ENCODE data around the gene REG4. TPM values are rescaled to one million over a fixed set of nuclear protein-coding genes. Genes with fewer than 3 reads are reported as not detected.
A peak's percentile ranks its signal among the peaks of the same experiment; 100 is the strongest.
"Not testable (repeated sequence)": the region's sequence is repeated elsewhere in the genome, so short reads cannot be mapped to it uniquely, and the experiment has no call there.

REG4 gene
- total RNA-seq, 1 experiment from 2014 or later, result 0.17 TPM

DNA sequence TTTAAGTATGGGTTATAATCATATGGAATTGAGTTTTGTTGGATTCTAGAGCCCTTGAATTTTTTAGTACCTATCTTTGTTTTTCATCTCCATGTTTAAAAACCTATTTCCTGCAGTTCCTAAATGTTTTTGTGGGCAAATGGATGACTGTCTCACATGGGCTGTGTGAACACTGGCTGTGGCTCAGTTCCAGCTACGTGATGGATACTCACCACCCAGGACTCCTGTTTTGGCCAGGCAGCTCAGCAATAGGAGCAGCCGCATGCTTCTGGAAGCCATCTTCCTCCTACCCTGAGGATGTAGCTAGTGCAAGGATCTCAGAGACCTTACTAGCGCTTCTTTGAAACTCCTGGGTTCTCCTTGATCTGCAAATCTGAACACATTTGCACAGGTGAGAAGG is 2.8 kb downstream of the REG4 start:
- DNase-seq (ENCODE audit: low read depth), result peak; percentile 70

DNA sequence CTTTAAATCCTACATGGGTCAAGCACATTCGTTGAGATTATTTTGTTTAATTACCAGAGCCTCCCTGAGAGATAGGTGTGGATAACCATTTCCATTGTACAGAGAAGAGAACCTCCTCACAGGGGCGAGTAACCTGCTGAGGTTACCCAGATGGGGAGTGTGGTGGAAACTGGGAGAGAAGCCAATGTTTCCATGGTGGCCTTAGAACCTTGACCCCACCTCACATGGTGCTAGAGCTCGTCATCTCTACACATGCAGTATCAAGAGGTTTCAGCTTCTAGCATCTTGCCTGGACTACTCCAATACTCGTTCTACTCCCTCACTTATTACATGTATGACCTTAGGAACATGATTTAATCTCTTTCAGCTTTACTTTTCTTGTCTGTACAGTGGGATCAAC is 4.8 kb downstream of the REG4 start:
- no peak for DNase-seq (ENCODE audit: low read depth)

DNA sequence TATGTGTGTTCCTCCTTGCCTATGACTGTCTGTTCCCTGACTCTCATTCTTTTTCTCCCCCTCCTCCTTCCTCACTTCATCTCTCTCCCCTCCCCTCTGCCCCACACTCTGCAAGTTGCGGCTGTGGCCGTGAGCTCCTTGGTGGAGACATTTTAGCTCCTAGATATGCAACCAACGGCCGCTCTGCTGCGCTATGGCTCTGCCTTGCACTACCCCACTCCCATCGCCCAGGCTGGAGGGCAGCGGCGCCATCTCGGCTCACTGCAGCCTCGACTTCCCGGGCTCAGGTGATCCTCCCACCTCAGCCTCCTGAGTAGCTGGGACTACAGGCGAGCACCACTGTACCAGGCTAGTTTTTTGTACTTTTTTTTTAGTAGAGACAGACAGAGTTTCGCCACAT is 5.5 kb downstream of the REG4 start:
- DNase-seq (ENCODE audit: low read depth), result no peak

DNA sequence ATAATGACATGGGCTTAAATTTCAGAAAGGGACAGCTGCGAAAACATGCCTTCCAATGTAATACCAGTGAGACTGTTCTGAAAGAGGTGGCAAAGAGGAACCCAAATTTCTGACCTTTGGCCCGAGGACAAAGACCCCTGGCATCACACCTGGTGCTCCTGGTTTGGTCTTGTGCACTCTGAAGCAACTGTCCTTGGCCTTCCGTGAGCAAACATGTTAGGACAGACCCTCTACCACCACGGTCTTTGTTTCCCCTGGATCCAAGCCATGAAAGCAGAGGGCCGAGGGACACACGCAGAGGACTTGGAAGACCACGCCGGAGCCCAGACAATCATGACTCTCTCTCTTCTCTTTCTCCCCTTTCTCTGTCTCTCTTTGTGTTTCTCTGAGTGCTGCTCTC is 6.0 kb downstream of the REG4 start:
- DNase-seq (ENCODE audit: low read depth), result no peak

DNA sequence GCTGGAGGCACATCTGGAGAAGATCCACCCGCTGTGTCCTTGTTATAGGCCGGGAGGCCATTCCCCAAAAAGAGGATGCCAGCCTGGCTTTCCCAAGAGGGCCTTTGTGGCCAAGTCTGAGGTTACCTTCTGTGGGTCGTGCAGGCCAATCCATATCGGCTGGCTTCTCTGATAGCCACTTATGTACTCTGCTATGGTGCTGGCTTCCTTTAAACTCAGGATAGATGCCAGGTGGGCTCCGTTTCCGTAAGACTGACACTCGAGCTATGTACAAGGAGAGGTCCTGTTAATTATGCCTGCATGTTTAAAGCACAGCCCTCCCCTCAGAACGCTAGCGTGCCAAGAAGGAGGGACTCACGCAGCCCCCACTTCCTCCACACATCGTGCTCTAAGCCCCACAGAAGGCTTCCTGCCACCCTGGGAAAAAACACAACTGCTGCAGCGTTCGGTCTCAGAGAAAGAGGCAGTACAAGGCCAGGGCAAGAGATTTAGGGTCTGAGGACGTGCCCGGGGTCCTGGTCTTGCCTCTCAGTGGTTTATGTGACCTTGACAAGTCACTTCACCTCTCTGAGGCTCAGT is 11.6 kb downstream of the REG4 start:
- DNase-seq (ENCODE audit: low read depth), result no peak

DNA sequence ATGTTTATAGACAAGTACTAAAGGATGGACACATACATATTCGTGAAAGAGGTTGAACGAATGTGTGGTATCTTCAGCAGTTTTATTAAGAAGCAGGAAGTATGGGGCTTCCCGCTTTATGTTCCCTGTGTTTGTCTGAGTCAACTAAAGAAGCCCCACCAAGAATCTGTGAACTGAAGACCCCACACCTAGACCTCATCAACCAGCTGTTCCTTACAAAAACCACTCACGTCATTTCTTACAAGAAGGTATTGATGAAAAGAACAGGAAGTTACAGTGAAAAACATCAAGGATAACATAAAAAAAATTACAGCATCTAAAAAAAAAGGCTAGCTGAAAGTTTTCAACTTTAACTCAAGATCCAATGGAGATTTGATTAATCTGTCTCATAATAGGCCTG is 12.3 kb downstream of the REG4 start:
- DNase-seq (ENCODE audit: low read depth), result no peak

DNA sequence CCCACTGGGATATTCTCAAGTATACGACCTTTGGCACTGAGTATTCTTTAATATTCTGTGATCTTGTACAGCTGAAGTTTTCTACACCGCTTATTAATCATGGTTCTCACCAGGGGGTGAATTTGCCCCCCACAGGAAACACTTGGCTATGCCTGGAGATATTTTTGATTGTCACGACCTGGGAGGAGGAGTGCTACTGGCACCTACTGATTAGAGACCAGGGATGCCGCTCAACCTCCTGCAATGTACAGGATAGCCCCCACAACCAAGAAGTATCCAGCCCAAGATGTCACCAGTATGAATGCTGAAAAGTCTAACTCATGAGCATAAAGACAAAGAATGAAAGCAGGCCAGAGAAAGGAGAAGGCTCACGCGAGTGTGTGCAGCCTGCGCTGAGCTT is 13.7 kb downstream of the REG4 start:
- no peak for DNase-seq (ENCODE audit: low read depth)

DNA sequence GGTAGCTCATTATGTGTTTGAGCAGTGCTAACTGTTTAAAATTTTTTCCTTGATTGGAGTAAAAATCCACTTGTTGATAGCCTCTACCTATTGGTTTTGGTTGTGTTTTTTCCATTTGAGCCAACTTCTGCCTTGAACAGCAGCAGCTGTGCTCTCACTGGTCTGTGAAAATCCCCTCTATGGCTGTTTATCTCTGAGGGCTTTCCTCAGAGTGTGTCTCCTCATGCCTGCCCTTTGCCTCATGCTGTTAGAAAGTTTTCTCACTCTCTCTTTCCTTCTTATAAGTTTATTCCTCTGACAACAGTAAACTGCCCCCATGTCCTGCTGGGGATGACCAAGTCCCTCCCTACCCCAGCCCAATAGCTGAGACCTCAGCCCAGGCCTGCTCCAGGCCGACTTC is 14.1 kb downstream of the REG4 start:
- DNase-seq (ENCODE audit: low read depth), result no peak

DNA sequence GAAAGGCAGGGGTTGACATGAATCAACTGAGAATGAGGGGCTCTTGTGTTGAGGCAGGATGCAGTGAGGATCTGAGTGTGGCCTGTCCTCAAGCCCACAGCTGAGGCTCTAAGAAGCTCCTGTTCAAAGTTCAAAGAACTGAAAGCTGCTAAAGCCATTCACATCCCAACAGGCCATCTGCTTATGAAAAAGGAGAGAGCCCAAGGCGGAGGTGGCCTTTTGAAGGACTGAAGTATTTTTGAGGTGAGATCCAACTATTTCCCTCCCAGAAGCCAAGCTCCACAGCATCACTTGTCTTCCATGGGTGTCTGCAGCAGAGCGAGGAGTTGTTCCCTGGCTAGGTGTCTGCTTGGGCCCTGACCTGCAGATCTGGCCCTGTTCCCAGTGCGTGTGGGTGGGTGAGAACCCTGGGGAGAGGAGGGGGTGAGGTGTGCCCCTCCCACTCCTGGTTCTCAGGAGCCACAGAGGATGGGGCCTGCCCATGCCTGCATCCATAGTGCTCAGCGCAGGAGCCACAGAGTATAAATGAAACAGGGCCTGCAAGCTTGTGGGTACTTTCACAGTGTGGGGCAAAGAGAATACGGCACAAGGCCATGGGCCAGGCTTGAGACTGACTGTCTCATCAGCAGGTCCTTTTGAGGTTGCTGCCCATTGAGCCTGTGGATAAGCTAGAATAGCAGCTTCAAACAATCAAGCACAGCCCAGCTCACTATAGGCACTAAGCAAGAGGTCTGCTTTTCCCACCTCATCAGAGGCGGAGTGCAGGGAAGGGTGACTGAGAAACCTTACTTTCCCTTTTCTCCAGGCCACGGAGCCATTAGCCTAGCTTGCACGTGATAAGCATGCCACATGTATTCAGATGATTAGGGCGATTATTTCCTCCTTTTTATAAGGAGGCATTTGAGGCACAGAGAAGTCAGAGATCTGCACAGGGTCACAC is 15.7 kb downstream of the REG4 start:
- DNase-seq (ENCODE audit: low read depth), result no peak

DNA sequence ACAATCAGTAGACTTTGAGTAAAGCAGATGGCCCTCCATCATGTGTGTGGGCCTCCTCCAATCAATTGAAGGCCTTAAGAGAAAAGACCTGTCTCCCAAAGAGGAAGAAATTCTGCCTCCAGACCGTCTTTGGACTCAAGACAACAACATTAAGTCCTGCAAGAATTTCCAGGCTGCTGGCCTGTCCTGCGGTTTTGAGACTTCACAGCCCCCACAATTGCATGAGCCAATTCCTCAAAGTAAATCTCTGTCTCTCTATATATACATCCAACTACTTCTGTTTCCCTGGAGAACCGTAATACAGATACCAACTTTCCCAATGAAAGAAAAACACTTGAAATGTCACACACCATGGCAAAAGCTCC is 16.4 kb downstream of the REG4 start:
- DNase-seq (ENCODE audit: low read depth), result no peak

DNA sequence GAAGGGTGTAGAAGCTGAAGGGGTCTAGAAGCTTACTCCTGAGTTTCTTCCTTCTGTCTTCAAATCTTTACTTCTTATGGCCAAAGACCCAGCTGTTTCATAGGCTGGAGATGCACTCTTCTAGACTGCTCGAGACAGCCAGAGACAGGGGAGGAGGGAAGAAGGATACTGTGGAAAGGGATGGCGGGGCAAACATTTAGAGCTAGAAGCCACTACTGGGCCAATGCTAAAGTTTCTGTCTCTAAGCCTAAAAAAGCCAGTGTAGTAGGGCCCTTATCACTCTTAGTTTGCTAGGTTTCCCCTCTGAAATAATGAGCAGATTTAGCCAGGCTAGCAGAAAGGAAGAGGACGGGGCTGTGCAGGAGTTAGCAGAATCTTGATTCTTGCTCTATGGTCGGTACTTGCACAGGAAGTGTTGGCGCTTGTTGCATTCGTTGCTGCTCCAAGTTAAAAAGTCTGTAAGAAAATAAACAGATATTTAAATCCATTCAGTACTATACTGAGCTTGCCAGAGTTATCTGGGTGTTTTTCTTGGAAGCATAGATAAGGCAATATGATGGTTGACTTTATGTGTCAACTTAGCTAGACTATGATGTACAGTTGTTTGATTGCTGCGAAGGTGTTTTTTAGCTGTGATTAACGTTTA is 16.9 kb downstream of the REG4 start:
- no peak for DNase-seq (ENCODE audit: low read depth)

DNA sequence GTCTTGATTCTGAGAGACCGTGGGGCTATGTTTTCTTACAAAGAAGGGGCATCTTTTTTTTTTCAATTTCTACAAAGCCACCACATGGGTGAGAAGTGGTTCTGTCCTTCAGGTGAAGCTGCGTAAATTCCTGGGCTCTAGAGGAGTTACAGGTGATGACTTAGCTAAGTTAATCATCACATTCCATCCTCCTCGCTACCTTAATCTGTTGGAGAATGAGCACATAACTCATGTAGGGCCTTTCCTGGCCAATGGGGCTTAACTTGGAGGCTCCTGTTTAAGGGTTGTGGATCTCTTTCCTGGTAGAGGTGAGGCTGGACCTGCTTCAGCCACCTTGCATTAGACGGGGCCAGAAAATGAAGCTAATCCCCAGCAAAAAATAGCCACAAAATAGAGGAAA is 19.9 kb downstream of the REG4 start:
- no peak for DNase-seq (ENCODE audit: low read depth)

DNA sequence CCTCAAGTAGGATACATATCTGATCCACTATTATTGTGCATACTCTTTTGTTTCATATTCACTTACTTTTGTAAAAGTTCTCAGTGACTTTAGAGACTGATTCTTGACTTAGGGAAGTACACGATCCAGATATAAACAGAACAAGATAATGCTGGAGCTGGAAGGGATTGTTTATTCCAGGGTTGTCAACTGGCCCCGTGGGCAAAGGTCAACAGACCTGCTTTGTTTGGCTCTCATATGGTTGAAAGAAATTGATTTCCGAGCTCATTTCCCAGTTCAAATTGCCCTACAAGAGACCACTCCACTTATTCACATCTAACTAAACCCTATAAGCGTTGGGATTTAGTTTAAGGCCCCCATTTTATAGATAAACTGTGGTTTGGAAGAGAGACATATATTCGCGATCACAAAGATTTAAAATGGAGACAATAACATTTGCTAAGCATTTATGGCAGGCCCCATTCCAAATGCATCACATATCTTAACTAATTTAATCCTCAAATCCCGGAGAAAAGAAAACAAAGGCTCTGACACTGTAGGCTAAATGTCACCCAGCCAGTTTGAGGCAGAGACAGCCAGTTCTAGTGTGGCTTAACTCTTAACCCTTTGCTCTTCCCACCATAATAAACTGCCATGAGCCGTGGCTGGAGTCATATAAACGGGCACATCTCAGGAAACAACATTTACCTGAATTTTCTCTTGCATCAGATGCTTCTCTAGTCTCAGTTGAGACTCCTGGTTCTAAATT is 20.6 kb downstream of the REG4 start:
- DNase-seq (ENCODE audit: low read depth), result no peak

DNA sequence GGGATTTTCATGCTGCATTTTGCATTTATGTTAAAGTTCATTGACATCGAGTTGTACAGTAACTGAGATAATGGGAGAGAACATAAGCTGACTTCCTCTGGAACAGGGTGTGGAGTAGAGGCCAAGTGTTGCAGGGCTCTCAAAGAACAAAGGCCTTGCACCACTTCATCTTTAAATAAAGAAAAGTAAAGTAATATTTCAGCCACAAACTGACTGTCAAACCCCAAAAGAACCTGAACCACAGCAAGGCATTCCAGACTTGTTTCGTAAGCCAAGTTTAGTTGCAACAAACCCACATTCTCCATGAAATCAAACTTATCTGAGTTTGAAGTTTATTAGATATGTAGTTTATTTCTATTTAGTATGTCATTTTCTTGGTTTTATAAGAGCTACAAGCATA is 23.5 kb downstream of the REG4 start:
- DNase-seq (ENCODE audit: low read depth), result peak; percentile 74

DNA sequence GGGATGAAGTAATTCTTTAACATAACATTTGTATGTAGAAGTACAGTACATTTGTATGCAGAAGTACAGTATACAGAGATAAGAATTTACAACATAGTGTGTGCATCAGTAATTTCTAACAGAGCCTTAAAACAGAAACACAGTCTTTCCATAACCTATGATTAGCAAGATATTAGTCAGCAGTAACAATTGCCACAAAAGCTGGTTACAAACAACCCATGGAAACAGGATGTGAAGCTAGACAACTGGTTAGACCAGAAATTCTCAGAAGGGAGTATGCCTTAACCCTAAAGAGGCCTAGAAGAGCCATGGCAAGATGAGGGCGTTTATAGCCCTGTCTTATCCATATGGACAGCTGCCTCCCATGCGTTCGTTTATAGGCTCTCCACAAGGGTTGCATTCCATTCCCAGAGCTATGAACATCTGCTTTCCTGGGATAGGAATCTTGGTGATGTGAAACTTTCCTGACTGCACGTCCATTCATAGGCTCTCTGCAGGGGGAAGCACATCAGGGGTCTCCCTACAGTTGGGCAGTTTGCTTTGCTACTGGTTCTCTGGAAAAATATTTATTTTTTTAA is 24.7 kb downstream of the REG4 start:
- peak; percentile 39 for DNase-seq (ENCODE audit: low read depth)

DNA sequence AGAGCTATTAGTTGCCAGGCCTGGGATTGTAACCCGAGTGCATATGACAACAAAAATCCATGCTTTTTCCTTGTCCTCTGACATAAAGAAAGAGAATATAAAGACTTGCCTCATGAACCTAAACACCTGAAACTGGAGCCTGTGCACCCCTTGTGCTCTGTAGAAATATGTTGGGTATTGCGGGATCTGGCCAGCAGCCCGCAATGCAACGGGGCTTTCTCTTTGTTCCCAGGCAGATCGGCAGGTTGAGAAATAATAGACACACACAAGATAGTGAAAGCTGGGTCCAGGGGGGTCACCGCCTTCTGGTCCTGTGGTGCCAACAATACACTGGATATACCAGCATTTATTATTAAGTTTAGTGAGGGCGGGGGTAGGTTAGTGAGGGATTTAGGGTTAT is 25.2 kb downstream of the REG4 start:
- not testable (repeated sequence) for DNase-seq (ENCODE audit: low read depth)

DNA sequence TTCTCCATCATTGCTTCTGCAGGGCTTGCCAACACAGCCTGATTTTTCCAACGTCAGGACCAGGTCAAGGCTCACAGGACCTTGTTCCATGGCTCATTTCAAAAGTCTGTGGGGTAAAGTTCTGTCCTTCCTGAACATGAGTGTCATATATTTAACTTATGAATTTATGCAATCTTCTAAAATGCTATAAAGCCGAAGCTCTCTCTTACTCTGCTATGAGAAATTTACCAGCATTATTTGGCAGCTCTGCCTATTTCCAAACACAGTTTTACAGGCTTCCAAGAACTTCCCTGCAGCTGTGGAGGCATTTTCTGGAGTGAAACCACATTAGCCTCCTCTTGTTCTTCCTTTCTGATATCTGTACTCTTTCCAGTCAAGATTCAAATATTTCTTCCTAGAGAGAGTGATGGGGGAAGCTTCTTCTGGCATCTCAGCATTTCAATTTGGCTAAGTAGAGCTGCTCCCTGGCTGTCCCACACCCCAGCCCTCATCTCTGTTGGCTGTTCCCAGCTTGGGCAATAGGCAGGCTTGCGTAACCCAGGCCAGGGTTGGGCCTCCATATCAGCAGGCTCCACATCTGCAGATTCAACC is 27.0 kb downstream of the REG4 start:
- DNase-seq (ENCODE audit: low read depth), result no peak

DNA sequence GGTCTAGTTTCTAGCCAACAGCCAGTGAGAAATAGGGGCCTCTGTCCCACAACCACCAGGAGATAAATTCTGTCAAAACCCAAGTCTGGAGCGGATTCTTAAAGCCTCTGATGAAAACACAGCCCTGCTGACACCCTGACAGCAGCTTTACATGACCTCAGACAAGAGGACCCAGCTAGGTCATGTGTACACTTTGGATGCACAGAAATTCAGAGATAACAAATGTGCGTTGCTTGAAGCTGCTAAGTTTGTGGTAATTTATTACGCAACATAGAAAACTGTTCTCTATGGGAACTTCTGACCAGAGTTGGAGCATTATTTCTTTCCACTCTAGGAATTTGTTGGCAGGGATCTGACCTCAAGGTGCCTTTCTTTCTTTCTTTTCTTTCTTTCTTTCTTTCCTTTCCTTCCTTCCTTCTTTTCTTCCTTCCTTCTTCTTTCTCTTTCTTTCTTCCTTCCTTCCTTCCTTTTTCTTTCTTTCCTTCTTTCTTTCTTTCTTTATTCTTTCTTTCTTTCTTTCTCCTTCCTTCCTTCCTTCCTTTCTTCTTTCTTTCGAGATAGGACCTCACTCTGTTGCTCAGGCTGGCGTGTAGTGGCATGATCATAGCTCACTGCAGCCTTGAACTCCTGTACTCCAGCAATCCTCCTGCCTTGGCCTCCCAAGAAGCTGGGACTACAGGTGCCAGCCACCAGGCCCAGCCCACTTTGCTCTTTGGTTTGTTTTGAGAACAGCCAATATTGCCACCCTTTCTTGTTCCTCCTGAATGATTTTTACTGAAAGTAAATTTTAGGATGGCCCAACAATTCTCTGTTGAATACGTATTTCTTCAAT is 27.7 kb downstream of the REG4 start:
- DNase-seq (ENCODE audit: low read depth), result peak; percentile 29

DNA sequence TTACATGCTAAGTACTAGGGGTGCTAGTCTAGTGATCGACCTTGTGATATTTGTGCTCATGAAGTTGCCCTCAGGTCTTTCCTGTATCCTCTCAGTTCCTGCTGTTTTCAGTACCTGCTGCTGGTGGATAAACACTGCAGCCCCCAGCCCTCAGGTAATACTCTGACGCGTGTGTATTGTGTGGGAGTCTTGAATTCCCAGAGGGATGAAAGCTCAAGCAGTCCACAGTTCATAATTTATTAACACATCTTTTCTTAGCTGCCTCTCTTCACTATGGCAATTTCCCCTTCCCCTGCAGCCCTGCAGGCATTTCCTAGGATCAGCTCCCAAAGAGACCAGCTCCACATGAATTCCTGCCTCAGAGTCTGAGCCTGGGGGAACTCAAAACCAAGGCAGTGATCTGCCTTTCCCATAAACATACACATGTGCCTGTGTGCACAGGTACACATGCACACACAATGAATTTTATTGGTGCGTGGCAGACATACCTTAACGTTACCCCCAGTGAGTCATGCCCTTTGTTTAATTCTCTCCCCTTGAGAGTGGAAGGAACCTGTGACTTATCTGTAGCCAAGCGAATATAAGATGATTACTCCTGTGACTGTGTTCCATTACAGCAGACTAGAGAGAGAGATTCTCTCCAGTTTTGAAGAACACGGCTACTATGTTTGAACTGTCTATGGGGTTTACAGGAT is 28.5 kb downstream of the REG4 start:
- peak; percentile 53 for DNase-seq (ENCODE audit: low read depth)
